Measurements from ENCODE around the gene C9orf153.
"Not testable (repeated sequence)": the region's sequence is repeated elsewhere in the genome, so short reads cannot be mapped to it uniquely, and the experiment has no call there.

DNA sequence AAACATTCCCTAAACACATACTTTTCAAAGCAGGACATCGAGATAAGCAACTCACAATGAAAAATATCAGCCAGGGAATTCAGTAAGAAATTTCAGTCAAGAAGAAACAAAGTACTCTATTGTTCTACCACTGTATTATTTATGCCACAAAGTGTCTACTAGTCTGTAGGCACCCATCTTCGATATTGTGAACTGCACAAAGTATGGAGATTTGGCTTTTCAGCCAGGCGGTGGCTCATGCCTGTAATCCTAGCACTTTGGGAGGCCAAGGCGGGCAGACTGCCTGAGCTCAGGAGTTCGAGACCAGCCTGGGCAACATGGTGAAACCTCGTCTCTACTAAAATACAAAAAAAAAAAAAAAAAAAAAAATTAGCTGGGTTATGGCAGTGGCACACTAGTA is 30.9 kb upstream of the C9orf153 start:
- TF ChIP-seq, protein P1, sequence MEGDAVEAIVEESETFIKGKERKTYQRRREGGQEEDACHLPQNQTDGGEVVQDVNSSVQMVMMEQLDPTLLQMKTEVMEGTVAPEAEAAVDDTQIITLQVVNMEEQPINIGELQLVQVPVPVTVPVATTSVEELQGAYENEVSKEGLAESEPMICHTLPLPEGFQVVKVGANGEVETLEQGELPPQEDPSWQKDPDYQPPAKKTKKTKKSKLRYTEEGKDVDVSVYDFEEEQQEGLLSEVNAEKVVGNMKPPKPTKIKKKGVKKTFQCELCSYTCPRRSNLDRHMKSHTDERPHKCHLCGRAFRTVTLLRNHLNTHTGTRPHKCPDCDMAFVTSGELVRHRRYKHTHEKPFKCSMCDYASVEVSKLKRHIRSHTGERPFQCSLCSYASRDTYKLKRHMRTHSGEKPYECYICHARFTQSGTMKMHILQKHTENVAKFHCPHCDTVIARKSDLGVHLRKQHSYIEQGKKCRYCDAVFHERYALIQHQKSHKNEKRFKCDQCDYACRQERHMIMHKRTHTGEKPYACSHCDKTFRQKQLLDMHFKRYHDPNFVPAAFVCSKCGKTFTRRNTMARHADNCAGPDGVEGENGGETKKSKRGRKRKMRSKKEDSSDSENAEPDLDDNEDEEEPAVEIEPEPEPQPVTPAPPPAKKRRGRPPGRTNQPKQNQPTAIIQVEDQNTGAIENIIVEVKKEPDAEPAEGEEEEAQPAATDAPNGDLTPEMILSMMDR (IDR thresholded peaks at IDR 0.05) = not testable (repeated sequence)
- TF ChIP-seq POLR2A (IDR thresholded peaks at IDR 0.05) = not testable (repeated sequence)
